CD4-positive, alpha-beta T cell treated with Interleukin-4 for 1 hour (primary cell): ENCODE results near the gene PPP1R3D.
"Not testable (repeated sequence)": the region's sequence is repeated elsewhere in the genome, so short reads cannot be mapped to it uniquely, and the experiment has no call there.

Experiments used
- DNase-seq, 2 donors: peaks; one replicate each; pipeline ENCODE4 v3.0.0-alpha.2; 2020 to 2022

PPP1R3D gene, protein sequence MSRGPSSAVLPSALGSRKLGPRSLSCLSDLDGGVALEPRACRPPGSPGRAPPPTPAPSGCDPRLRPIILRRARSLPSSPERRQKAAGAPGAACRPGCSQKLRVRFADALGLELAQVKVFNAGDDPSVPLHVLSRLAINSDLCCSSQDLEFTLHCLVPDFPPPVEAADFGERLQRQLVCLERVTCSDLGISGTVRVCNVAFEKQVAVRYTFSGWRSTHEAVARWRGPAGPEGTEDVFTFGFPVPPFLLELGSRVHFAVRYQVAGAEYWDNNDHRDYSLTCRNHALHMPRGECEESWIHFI

DNA sequence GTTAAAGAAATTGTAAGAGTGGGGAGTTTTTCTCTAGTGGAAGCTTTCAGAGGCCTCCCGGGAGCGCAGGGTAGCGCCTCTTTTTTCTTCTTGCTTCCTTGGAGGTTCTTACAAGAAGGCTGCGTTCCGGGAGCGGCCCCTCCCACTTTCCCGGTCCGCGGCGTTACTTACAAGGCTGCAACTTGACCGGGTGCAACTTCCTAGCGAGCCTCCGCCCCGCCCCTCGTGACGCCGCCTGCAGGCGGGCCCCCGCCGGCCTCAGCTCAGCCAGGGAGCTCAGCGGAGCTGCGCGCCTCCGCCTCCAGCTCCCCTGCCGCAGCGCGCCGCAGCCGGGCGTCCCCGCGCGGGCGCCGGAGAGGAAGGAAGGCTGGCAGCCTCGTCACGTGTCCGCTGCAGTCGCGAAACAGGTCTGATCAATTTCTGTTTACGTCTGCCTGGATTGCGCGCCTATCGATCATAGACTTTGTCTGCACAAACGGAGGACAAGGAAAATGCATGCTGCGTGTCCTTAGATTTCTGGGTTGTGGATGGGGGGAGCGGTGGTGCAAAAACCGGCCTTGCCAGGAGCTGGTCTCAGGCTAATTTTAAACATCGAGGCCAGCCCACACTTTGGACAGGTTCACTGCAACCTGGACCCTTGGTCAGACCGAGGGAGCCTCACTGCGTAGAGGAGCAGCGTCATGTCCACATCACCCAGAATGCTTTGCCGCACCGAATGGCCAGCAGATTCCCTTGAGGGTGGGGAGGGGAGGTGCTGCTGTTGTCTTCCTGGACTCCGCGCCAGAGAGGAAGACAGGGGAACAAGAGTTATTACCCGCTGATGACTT is at the start of gene PPP1R3D, which contains the start of gene FAM217B:
PPP1R3D (minus strand) TSS at position 177 of the 827 bp plus-strand sequence. CDS start 374 bp downstream, outside the sequence.
FAM217B (plus strand) TSS at position 261 of the 827 bp plus-strand sequence. CDS start 3,555 bp downstream, outside the sequence.
- DNase-seq, result peak; percentile 86 to 90

DNA sequence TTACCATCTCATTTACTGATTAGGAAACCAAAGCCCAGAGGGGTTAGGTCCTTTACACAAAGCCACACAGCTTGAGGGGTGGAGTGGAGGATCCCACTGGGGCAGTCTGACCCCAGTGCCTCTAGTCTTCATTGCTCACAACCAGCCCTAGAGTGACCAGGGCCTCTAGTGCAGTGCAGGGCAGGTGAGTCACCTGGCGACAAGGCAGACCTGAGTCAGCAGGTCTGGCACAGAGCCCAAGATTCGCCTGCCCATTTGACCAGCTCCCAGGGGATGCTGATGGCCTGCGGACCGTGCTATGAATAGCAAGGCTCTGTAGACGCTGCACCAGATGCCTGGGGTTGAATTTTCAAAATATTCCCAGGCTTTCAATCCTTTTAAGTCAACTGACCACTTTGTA is 48.0 kb upstream of the PPP1R3D start:
- no peak for DNase-seq

DNA sequence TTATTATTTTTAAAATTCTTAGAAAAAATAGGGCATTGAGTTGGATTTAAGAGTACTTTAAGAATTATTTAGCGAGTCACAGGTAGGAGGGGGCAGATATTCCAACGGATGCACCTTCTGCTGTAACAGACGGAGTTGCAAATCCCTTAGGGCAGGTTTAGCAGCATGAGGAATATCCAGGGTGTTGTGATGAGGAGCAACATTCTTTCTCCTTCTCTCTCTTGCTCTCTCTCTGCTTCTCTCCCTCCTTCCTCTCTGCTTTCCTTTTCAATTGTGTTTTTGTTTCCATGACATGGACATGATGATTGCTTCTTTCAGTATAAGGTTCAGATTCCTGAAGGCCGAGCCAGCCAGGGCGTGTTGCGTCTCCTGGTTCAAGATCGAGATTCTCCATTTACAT is 47.0 kb upstream of the PPP1R3D start:
- DNase-seq, result no peak

DNA sequence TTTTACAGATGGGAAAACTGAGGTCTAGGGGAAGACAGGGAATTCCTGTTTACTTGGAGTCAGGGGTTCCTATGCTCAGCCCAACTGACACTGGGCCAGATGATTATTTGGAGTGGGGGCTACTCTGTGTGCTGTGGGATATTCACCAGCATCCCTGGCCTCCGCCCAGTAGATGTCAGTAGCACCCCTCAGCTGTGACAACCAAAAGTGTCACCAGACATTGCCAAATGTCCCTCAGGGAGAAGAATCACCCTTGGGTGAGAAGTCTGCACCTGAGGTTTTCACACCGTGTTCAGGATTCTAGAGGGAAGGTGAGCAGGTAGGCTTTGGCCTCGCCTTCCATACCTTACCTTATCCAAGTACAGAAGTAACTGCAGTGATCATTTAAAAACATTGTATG is 45.8 kb upstream of the PPP1R3D start:
- DNase-seq, result peak in 1 of 2 donors; percentile 15

DNA sequence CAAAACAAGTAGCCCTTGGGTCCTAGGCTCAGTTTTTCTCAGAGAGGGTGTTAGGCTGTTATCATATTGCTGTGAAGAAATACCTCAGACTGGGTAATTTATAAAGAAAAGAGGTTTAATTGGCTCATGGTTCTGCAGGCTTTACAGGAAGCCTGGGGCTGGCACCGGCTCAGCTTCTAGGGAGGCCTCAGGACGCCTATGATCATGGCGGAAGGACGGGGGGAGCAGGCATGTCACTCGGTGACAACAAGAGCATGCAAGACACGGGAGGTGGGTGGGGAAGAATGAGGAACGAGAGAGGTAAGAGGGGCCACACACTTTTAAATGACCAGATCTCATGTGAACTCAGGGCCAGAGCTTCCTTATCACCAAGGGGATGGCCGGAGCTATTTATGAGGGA is 45.1 kb upstream of the PPP1R3D start:
- DNase-seq, result no peak

DNA sequence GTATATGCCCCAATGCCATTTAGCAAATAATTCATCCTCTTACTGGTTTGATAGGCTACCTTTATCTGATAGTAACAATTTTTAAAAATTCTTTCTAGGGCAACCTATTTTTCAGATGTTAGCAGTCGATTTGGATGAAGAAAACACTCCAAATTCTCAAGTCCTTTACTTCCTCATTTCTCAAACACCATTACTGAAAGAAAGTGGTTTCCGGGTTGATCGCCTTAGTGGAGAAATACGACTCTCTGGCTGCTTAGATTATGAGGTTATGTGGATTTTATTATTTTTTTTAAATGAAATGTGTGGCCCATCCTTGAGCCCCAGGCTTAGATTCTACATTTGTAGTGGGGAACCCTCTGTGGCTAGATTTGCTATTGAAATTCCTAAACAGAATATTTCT is 44.4 kb upstream of the PPP1R3D start:
- DNase-seq, result no peak

DNA sequence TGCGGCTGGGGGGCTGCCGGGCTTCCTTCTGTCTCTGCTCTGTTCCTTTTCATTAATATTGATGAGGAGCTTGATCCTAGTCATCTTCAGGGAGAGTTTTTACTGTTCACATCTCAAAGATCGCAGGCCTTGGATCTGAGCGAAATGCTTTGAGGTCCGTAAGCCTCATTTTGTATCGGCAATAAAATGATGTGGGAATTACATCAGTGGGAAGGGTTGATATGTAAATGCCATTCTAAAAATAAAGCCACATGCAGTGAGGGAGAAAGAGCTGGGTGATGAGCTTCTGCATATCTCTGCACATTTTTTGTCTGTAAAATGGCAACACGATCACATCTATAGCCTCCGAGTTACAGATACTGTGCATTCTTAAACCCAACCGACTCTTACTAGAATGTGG is 43.0 kb upstream of the PPP1R3D start:
- DNase-seq, result no peak

DNA sequence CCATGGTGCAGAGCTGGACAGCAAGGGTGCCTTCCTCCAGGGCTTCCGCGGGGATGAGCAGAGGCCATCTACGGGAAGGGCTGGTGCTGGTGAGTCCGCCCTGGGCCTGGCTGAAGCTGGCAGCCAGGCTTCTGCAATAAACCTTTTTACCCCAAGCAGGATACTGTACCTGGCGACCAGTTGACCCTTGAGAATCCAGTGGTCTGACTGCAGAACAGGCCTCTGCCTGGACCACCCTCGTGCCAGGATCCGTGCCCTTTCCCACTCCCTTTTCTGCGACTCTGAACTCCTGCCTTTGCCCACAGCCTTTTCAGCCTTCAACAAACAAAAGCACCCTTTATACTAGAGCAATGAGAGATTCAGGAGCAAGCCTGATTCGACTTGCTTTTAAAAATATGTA is 37.0 kb upstream of the PPP1R3D start:
- no peak for DNase-seq

DNA sequence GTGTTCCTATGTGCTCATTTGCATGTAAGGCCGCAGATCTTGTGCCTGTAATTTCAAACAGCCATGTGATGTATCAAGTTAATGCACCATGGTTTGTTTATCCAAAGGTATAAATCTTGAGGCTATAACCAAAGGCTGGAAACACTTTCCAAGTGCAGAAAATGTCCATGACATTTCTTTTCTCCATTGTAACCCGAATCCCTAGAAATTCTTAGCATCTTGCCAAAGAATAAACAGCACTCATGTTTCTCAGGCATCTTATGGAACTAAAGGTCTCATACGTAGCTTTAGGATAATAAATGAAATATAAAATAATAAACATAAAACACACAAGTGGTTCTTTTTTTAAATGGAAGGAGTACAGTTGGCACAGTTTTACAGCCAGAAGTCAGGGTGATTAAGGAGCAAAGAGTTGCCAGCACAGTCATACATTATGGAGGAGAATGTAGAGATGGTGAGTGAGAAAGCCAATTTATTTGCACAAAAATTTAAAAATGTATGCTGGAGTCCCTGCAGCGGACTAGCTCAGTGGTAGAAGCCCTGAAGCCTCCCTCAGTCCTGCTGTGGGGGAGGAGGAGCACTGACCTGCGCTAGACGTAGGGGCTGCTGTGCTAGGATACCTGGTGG is 36.2 kb upstream of the PPP1R3D start:
- DNase-seq, result no peak

DNA sequence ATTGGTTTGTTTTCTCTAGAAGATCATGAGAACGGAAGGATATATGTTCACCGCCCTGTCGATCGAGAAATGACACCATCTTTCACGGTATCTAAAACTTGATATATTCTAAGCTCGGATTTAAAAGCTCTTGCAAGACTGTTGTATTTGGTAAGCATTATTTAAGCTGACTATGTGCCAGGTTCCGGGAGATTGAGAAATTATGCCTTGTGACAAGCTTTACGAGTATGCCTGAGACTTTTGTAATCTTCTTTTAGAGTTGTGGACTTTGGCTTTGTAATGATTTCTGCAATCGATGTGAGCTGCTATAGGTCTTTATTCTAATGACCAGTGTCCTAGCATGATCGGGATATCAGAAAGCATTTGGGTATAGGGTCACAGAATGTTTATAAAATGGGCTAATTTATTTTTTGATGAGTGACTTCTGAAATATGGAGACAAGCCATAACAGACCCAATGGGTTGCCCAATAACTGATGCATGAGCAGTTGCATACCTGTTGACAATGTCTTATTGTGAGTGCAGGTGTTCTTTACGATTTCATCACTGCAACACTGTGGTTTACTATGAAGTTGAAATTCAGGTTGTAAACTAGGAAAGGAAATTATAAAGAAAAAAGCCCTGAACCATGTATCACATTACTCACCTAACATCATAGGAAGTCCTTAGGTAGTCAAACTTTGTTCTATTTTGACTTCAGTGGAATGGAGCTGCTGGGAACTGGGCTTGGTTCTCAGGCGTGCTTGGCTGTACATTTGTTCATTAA is 32.1 kb upstream of the PPP1R3D start:
- no peak for DNase-seq

DNA sequence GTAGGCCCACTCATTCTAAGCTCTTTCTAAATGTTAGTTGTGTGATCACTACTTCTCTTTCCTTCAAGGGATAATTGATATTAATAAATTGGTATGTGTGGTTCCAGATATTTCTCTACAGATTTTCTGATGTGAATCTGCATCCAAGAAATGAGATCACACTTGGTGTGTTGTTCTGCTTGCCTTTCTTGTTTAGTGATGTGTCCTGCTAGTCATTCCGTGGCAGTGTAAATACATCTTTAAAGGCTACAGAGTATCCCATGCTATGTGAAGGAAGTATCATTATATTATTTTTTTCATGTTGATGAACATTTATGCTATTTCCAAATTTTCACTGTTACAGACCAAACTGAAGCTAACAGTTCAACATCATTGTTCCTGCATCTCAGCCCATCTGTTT is 31.3 kb upstream of the PPP1R3D start:
- DNase-seq, result no peak

DNA sequence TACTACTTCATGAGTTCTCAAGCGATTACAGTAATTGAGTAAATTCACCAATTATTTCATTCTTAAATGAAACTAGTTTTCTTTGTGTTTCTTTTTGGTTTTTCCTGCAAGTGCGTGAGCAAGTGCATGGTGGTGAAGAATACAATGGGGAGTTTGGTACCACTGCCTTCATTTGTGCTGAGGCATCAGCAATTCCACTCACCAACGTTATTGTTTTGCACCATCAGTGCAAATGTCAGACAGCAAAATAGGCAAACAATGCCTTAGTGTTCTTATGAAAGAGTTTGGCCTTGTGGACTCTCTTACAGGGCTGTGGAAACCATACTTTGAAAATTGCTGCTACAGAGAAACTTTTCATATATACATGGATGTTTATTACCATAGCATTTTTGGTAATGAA is 26.3 kb upstream of the PPP1R3D start:
- DNase-seq, result no peak

DNA sequence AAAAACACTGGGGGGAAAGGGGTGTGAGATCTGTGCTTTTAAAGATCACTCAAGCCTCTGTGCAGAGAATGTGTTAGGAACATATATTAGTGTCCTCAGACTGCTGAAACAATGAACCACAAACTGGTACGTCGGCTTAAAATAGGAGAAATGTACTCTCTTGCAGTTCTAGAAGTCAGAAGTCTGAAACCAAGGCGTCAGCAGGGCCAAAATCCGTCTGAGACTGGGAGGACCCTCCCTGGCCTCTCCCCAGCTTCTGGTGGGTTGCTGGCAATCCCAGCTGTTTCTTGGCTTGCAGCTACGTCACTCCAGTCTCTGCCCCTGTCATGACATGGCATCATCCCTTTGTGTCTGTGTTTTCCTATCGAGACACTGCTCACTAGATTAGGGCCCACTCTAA is 22.1 kb upstream of the PPP1R3D start:
- no peak for DNase-seq

DNA sequence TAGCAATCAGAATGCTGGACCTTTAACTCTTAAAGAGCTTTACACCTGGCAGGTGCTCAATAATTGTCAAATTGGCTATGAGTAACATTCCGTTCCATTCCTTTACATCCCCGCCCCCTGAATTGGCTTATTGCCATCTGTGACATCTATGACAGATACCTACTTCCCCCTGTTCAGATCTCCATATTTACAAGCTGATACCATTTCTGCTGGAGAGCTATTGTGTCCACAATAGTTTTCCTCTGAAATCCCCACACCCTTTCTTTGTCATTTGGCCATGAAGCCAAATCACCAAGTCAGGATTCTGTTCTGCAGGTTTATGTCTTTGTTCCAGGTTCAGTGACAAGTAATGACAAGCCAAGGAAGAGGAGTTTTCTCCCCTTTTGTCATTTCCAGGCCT is 21.3 kb upstream of the PPP1R3D start:
- DNase-seq, result no peak

DNA sequence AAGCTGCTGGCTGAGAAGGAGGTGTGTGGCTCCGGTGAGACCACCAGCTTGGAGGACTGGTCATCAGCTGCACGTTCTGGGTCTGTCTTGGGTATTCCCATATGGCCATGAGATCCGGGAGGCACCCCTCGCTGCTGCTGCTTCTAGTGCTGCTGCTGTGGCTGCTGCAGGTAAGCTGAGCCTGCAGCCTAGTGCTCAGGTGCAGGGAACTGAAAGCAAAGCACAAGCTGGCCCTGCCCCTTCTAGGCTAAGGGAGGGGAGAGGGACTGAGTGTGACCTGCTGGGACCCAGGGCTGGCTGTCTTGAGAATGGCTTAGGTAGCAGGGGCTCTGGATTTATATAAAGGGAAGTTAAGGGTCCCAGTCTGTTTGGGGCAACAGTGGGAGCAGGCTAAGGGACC is 18.5 kb upstream of the PPP1R3D start:
- no peak for DNase-seq

DNA sequence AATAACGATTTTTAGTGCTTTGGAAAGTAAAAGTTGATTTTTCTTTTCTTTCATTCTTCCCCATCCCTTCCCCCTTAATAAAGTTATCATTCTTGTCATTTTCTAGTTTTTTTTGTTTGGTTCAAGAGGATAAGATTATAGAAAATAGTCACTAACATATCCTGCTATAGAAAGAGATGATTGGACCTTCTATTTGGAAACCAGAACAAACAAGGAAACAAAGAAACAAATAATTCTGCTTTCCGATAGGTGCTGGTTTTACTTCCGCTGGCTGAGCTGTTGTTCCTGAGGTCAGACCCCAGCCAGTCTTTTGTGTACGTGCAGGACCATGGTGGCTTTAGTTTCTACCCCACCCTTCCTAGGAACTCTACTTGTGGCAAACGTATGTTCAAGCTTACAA is 18.0 kb upstream of the PPP1R3D start, which contains the start of gene CDH26:
CDH26 (plus strand) TSS at position 301 of the 400 bp plus-strand sequence. CDS start 304 bp downstream, outside the sequence.
- DNase-seq, result no peak

DNA sequence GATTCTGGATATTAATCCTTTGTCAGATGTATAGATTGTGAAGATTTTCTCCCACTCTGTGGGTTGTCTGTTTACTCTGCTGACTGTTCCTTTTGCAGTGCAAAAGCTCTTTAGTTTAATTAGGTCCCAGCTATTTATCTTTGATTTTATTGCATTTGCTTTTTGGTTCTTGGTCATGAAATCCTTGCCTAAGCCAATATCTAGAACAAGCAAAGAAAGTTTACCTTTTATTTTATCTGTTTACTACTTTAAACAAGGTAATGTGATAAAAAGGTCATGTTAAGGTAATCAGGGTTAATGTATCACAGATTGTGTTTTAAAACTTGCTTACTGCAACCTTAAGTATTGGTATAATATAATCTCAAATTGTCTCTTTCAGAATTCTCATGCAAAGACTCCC is 17.5 kb upstream of the PPP1R3D start:
- DNase-seq, result not testable (repeated sequence)

DNA sequence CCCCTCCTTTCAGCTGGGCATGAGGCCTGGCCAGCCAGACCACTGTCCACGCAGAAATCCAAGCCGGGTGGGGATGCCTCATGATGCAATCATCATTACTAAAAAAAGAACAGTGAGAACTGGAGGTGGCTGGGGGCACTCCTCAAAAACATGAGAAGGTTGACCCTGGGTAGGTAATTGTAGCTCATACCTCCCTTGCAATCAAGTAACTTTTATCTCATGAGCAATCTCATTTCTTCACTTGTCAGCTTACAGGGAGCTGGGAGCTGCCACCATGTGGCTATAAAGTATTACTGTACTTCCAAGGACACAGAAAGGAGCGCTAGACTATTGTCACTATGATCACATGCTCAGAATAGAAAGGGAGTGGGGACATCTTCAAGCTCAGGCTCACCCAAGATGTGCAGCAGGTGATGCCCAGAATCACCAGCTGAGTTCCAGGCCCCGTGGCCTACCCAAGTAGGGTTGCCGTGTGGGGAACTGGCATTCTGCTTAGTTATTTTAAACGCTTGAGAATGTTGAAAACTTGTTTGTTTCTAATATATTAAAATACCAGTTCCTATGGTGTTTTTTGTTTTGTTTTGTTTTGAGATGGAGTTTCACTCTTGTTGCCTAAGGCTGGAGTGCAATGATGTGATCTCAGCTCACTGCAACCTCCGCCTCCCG is 15.2 kb upstream of the PPP1R3D start:
- DNase-seq, result no peak

DNA sequence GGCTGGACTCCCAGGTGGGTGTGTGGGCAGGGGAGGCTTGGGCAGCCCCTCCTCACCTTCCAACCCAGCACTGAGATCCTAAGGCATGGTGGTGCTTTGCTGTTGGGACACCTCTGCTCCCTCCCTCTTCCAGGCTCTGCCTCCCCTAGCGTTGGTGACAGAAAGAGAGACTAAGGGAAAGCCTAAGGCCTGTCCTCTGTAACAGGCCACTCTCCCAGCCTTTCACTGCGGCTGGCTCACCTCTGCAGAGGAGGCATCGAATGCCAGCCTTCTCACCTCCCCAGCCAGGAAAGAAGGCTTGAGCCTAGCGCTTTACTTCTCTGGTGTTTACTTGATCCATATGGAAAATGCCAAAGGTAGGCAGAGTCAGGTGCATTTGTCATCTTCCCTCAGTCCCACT is 14.6 kb upstream of the PPP1R3D start:
- DNase-seq, result no peak

DNA sequence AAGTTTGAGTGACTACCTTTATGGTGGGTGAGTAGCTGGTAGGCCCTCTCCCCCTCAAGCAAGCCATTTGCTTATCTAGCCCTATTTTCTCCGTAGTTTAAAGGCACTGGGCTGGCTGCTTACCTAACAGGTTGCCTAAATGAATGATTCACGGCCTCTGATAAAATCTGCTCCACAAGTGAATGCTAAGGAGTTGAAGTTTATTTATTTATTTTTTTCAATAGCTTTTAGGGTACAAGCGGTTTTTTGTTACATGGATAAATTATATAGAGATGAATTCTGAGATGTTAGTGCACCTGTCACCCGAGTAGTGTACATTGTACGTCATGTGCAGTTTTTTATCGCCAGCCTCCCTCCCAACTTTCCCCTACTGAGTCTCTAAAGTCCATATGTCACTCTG is 9.8 kb upstream of the PPP1R3D start:
- DNase-seq, result no peak

DNA sequence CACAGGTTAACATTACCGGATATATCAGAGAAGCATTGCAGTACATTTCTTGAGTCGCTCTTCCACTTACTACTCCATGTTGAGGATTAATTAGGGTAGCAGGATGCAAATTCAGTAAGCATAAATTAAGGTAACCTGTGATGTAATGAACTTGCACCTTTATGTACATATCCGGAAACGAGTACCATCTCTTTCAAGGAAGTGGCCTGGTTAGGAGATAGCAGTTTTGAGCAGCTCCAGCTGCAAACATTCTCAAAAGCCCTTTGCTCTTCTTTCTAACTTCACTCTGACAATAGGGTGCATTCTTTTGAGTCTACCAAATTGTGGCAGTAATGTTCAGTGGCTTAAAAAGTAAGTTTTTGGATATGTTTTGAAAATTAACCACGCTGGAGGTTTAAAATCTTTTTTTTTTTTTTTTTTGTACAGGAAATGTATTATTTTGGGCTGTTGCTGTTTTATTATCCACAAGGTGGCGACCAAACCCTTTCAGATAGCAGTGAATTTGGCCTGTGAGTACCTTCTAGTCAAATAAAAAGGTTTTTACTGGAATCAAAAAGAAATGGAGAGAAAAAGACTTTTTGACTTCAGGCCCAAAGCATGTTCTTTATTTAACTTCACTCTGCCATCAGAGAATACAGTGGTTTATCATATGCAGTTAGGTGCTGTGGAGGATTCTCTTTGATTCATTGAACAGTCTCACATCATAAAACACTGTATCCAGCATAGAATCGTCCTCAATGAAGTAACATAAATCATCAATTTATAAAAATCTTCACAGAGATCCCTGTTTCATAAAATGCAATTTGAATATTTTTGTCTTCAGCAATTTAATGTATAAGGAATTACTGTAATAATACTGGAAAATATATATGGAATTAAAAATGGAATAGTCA is 9.0 kb upstream of the PPP1R3D start:
- peak; percentile 43 to 76 for DNase-seq
